Brain pericyte (primary cell): ENCODE data around the gene ZER1.
A peak's percentile ranks its signal among the peaks of the same experiment; 100 is the strongest.
"Not testable (repeated sequence)": the region's sequence is repeated elsewhere in the genome, so short reads cannot be mapped to it uniquely, and the experiment has no call there.

Experiments used
- DNase-seq: peaks from one replicate; pipeline ENCODE4 v3.0.0-alpha.2; 2012; ENCODE audit warnings: low read depth, low spot score

The ZER1 gene

DNA sequence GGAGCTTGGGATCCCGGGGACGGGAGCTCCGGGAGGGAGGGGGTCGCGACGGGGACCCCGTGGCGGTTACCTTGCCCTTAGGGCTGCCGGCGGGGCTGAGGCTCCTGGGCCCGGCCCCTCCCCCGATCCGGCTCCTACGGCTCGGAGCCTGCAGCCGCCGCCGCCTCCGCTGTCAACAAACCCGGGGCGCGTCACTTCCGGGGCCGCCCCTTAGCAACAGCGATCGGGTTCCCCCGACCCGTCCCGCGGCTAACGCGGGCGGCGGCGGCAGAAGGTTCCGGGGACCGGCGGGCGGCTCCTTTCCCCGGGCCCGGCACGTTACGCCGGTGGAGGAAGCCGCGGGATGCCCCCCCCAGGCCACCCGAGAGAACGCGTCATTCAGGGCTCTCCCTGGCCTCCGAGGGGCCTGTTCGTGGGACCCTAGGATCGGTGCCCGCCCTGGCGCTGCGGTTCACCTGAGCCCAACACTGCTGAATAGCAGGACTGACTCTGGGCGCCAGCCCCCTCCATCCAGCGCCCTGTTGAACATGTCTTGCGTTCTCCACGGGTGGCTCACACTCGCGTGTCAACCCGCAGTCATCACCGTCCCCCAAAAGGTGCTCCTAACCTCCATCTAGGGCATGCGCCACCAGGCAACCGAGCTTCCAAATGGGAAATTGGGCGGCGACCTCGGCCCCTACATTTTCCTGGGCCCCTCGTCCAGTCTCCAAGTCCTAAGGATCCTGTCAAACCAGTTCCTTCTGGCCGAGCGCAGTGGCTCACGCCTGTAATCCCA, at the start of gene ZER1:
Gene ZER1, minus strand, starts transcription at position 183 of the 775 bp plus-strand sequence. CDS start 16,362 bp downstream, outside the sequence.
- DNase-seq = peak; percentile 32

DNA sequence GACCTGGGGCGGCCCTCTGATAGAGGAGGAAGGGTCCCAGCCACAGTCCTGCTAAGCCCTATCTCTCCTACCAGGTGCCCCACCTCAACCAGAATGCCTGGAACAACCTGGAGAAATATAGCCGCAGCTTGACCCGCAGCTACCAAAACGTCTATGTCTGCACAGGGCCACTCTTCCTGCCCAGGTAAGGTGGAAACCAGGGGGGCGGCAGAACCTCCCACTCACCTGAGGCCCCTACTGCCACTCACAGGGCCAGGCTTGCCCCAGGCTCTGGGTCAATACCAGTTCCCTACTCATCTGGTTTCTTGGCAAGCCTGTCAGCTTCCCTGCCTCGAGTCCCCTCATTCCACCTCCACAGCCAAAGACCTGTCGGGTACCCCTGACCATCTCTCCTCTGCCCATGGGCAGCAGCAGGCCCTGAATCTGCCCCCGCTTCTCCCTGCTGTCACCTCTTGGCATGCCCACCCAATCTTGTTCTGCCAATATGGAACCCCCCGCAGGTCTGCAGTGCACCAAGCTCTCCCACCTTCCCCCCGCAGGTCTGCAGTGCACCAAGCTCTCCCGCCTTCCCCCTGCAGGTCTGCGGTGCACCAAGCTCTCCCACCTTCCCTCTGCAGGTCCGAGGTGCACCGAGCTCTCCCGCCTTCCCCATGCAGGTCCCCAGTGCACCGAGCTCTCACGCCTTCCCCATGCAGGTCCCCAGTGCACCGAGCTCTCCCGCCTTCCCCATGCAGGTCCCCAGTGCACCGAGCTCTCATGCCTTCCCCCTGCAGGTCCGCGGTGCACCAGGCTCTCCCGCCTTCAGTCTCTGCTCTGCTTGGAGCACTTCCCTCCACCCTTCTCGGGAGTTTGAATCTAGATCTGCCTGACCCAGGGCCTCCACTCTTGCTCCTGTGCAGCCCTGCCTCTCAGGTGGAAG, 49.2 kb upstream of the ZER1 start:
- DNase-seq = no peak

DNA sequence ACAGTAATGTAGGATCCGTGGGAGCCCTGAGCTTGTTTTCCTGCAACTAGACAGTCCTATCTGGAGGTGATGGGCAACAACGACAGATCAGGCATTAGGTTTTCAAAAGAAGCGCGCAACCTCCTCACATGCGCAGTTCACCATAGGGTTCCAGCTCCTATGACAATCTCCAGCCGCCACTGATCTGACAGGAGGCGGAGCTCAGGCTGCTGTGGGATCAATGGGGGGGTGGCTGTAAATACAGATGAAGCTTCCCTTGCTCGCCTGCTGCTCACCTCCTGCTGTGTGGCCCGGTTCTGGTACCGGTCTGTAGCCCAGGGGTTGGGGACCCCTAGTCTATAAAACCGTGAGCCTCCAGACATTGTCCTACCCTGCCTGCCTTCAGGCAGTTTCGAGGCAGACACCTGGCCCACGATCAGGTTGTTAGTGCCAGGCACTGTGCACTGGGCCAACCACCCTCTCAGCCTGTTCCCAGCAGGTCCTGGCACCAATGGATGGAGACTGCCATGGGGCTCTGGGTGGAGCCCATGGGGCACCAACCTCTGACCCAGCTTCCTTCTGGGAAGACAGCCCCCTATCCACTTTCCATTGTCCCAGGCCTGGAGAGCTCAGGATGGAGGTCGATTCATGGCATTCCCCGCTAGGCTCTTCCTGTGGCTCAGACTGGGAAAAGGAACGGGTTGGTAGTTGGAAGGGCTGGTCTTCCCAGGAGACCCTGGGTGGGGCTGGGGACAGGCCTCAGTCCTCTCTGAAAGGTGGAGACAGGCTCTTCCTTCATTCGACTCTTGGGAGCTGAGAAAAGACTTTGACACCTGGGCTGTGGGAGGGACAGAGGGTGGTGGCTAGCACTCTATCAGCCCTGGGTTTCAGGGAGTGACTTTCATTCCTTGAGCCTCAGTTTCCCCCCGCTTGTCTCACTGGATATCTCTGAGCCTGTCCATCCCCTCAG, 48.3 kb upstream of the ZER1 start:
- no peak for DNase-seq

DNA sequence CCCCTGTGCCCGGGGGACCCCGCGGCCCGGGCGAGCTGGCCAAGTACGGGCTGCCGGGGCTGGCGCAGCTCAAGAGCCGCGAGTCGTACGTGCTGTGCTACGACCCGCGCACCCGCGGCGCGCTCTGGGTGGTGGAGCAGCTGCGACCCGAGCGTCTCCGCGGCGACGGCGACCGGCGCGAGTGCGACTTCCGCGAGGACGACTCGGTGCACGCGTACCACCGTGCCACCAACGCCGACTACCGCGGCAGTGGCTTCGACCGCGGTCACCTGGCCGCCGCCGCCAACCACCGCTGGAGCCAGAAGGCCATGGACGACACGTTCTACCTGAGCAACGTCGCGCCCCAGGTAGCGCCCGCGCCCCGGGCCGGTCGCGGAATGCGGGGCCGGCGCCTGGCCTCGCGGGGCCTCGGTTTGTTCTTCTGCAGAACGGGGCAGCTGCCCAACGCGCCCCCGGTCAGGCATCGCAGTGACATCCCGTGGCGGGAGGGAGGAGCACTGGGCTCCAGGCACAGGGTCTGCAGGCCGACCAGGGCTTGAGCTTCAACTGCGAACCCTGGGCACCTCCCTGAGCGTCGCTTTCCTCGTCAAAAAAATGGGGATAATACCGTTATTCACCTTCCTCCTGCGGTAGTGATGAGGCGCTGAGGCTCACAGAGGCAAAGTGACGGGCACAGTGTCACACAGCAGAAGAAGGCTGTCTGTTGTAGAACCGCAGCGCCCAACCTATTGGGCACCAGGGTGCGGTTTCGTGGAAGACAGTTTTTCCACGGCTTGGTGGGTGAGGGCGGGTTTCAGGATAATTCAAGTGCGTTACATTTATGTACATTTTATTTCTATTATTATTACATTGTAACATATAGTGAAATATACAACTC, 47.4 kb upstream of the ZER1 start:
- DNase-seq = no peak

DNA sequence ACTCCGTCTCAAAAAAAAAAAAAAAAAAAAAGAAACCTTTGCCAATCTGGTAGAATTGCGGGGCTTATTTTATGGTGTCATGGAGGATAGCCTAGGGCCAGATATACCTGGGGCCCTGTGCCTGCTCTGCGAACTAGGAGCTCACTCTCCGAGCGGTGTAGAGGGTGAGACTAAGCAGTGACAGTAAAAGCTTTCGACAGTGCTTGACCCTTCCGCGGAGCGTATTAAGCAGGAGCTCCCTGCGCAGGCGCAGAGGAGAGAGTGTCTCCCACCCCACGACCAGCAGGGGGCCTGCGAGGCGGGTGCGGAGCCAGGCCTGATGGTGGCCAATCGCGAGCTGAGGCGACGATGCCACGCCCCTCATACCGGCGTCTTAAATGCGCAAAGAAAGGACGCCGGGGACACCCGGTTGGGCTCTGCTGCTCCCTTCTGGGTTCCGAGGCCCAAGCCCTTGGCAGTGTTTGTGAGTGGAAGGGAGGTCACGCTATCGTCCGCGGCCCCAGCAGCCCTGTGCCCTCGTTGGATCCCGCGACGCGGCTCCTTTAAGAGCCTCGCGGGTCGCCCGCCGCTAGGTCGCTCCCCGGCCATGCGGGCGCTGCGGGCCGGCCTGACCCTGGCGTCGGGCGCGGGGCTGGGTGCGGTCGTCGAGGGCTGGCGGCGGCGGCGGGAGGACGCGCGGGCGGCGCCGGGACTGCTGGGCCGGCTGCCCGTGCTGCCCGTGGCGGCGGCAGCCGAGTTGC, 46.5 kb upstream of the ZER1 start, which contains the start of gene ENDOG:
Gene ENDOG, plus strand, starts transcription at position 402 of the 740 bp plus-strand sequence. Its CDS starts 185 bp downstream, at position 587.
- DNase-seq = peak; percentile 92

DNA sequence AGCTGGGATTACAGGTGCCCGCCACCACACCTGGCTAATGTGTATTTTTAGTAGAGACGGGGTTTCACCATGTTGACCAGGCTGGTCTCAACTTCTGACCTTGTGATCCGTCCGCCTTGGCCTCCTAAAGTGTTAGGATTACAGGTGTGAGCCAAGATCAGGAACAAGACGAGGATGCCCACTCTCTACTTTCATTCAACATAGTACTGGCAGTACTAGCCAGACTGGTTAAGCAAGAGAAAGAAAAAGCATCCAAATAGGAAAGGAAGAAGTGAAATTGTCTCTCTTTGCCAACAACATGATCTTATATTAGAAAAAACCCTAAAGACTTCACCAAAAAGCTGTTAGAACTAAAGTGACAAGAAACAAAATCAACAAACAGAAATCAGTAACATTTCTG, 39.1 kb upstream of the ZER1 start:
- DNase-seq = no peak

DNA sequence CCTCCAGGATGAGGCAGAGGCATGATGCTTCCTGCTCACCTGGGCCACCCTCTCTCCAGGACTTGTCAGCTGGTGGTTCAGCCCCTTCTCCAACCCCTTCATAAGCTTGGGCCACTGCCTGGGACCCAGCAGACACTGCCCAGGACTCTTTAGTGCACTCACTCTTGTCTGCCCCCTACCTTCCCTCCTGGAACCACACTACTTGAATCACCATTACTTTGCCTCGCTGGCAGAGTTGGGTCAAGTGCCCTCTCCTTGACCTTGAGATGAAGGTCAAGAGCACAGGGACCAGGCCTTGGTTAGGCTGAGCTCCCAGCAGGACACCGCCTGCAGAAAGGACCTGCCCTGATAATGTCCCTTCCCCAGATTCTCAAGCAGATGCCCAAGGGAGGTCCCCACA, 38.1 kb upstream of the ZER1 start:
- no peak for DNase-seq

DNA sequence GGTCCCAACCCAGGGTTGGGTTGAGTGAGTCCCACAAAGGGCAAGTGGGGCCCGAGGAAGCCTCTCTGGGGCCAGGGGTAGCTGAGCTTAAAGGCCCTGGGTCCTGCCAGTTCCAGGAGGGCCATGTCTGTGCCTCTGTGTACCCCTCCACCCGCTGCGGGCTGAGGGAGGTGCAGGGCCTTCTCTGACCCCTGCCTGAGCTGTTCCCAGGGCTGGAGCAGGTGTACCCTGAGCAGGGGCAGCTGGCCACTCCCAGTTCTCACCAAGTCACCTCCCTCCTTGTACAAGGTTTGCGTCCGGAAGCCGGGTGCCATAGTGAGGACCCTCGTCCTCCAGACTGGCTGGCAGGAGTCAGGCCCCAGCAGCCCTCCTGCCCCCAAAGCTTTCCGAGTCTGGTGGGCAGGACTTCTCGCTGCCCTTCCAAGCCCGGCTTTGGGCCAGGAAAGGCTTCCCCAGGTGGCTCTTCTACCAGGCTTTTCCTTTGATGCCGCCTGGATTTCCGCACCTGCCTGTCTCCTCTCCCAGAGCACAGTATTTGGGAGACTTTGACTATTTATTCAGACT, 37.4 kb upstream of the ZER1 start:
- no peak for DNase-seq

DNA sequence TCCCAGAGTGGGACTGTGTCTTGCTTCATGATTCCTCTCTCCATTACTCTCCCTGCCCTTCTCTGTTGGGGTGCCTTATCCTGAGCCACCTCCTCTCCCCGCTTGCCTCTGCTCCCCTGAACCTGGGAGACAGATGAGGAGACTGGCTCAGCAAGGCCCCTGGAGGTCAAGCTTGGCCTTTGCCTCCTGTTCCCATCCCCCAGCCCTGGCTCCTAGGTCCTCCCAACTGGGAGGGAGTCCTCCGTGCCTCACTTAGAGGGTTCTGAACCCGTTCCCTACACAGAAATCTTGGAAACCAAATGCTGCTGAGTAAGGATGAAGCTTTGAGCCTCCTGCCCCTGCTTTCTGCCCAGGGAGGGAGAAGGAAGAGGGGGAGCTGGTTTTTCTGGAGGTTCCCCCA, 36.8 kb upstream of the ZER1 start:
- DNase-seq = no peak

DNA sequence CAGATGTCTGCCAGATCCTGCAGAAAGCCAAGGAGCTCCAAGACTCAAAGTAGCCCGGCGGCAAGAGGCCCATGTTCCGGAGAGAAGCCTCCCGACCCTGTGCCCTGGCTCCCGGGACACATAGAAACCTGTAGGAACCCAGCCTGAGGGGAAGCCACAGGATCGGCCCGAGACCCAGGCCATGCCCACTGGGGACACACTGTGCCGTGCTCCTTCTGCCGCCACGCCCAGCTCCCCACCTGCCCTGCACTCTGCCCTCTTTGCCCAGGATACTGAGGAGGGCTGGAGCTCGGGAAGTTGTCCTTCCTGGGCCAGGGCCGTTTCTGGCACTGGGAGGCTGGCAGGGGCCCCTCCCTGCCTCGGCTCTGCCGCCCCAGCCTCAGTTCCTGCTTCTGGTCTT, 36.1 kb upstream of the ZER1 start:
- no peak for DNase-seq

DNA sequence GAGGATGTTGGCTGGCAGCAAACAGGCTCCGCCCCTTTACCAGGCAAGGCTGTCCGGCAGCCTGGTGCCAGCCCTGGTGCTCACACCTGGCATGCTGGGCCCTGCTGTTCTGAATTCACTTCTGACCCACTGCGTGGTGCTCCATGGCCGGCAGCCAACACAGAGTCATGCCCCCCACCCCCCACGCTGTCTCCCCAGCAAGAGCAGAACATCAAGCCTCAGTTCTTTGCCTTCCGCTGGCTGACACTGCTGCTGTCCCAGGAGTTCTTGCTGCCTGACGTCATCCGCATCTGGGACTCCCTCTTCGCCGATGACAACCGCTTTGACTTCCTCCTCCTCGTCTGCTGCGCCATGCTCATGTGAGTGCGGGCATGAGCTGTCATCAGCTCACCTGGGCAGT, 33.9 kb upstream of the ZER1 start:
- no peak for DNase-seq

DNA sequence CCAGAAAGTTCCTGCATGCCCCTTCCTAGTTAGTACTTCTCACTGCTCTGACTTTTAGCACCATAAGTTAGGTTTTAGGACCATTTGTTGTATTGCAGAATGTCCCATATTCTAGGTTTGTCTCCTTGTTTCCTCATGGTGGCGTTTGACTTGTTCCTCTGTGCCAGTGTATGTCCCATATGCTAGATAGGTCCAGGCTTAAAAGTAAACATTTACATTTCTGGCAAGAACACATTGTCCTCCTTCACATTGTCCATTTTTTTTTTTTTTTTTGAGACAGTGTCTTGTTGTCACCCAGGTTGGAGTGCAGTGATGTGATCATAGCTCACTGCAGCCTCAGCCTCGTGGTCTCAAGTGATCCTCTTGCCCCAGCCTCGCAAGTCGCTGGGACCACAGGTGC, 30.8 kb upstream of the ZER1 start:
- DNase-seq = no peak

DNA sequence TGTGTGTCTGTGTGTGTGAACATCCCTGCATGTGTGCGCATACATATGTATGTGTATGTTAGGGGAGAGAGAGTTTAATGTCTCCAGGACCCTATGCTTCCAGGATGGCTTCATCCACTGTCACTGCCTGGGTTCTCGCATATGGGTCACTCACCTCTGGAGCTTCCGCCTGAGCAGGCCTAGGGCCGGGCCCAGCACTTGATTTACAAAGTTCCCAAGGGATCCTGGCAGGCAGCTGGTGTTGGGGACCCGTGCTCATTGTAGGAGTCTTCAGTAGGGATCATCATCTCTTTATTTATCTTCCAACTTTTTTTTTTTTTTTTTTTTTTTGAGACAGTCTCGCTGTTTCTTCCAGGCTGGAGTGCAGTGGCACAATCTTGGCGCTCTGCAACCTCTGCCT, 28.3 kb upstream of the ZER1 start:
- no peak for DNase-seq

DNA sequence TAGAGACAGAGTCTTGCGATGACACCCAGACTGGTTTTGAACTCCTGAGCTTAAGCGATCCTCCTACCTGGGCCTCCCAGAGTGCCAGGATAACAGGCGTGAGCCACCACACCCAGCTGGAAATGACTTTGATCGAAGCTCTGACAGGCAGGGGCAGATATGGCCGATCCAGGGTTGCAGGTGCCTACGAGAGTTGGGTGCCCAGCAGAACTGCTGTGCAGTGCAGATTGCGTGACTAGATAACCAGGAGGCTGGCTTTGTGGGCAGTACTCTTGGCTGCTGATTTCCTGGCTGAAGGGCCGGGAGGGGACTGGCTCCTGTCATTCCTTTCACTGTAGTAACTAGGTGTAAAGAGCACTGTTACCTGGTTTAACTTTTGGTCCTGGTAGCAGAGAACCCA, 27.2 kb upstream of the ZER1 start:
- DNase-seq = no peak

DNA sequence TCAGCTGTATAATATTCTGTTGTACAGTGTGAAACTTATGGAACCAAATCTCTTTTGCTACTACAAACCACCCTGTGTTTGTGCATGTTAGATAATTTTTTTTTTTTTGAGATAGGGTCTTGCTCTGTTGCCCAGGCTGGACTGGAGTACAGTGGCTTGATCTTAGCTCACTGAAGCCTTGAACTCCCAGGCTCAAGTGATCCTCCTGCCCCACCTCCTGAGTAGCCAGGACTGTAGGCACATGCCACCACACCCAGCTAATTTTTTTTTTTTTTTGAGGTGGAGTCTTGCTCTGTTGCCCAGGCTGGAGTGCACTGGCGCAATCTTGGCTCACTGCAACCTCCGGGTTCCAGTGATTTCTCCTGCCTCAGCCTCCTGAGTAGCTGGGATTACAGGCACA, 23.2 kb upstream of the ZER1 start:
- not testable (repeated sequence) for DNase-seq

DNA sequence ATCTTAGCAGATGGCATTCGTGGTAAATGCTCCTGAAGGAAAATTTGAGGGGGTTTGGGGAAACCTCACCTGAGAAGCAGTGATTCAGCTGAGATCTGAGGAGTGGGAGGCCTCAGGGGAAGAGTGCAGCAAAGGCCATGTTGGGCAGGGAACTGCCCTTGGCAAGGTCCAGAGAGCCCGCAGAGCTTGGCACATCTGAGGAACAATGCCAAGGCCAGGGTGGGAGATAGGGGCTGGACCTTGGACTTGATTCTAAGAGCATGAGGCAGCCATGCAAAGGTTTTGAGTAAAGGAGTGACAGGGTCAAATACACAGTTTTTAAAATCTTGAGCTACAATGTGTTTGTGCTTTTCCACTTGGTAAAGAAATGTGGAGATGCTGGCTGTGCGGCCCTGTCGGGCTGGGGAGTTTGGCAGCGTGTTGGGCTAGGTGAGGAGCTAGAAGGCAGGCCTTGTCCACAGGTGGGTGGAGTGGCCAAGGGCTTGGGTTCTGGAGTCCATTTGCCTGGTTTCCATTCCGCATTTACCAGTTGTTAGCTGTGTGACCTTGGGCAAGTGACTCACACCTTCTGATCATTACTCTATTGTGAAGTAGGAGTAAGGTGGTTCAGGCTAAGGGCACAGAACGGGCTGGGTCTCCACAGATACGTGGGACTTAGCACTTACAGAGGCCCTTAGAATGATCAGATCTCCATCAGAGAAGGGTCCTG, 21.4 kb upstream of the ZER1 start:
- DNase-seq = no peak

DNA sequence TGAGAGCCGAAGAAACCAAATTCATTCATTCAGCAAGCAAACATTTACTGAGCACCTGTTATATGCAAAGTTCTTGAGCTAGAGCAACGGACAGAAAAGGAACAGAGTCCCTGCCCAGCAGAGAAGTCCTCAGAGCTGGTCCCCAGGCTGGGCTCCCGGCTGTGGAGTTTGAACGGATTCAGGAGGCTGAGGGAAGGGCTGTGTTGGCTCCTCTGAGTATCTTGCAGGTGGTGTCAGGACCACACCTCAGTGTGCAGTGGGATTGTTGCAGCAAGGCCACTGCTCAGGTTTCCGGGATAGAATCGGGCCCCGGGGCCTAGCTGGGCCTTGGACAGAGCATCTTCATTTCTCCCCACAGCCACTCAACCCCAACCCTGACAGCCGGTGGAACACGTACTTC, 20.4 kb upstream of the ZER1 start:
- no peak for DNase-seq

DNA sequence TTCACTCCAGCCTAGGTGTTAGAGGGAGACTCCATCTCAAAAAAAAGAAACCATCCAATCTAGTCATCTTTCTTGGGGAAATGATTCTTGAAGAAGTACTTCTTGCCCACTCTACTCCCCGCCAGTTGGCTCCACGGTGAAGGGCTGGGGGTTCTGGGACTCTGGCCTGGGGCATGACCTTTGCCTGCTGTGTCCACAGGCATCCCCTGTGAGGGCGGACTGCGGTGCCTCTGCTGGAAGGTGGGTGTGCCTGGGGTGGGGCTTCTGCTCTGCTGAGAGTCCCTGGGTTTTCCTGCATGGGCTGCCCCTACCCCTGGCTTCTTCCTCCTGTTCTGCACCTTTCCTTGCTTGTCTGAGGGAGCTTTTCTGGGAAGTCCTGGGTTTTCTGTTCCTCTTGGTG, 18.8 kb upstream of the ZER1 start:
- no peak for DNase-seq

DNA sequence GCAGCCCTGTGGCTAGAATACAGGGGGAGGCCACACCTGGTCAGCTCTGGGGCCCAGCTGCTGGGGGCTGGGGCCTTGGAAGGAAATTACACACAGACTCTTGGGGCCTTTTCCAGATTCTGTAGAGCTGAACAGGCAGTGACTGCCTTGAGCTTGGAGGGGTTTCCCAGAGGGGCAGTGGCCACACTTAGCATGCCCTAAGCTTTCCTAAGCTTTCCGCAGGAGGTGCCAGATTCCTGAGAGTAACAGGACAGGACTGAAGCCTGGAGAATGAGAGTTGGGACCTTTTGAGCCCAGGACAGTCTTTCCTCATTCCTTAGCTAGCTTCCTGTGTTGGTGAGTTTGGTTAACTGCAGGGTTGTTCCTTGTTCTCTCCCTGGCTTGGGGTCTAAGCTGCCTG, 16.7 kb upstream of the ZER1 start:
- no peak for DNase-seq
